ENCODE results near the gene C1QL4.

DNA sequence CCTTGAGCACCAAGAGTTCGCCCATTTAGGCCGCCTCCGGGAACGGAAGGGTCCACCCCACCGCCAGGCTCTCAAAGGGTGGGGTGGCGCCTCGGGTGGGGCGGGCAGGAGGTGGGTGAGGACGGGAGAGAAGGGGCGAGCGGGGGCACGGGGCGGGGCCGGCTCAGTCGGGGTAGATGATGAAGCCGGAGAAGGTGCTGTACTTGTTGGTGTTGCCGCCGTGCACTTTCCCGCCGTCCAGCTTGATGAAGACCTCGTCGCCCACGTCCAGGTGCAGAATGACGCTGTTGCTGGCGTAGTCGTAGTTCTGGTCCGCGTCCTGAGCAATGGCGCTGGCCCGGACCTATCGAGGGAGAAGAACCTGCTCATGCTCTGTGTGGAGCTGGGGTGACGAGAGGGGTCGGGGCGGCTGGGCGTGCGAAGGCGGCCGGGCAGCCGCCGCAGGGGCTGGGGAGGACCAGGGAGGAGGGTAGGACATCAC lies 4.1 kb downstream of the C1QL4 start:
- TF ChIP-seq, protein P1, sequence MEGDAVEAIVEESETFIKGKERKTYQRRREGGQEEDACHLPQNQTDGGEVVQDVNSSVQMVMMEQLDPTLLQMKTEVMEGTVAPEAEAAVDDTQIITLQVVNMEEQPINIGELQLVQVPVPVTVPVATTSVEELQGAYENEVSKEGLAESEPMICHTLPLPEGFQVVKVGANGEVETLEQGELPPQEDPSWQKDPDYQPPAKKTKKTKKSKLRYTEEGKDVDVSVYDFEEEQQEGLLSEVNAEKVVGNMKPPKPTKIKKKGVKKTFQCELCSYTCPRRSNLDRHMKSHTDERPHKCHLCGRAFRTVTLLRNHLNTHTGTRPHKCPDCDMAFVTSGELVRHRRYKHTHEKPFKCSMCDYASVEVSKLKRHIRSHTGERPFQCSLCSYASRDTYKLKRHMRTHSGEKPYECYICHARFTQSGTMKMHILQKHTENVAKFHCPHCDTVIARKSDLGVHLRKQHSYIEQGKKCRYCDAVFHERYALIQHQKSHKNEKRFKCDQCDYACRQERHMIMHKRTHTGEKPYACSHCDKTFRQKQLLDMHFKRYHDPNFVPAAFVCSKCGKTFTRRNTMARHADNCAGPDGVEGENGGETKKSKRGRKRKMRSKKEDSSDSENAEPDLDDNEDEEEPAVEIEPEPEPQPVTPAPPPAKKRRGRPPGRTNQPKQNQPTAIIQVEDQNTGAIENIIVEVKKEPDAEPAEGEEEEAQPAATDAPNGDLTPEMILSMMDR (IDR thresholded peaks at IDR 0.05), result no peak
- no peak for TF ChIP-seq POLR2A (IDR thresholded peaks at IDR 0.05)

Measured in Peyer's patch (tissue), 4 donors.